ENCODE data around the gene MYOM3. TPM values are rescaled to one million over a fixed set of nuclear protein-coding genes. Genes with fewer than 3 reads are reported as not detected.

Gene MYOM3
- total RNA-seq, 3 donors from 2014 or later (not counting 1 experiment from before 2014, with no cell fraction given), result 0.08 TPM; not detected in 2

- TF ChIP-seq CTCF (IDR thresholded peaks at IDR 0.05), result no peak
- Mint-ChIP-seq H3K9me3 (no peaks in the 10 kb centered on the region), H3K27me3 (ENCODE audit: low read depth in 2 of 2) (peaks cover 0 to 11% of the 10 kb centered on the region in 2 donors), H3K36me3 (no peaks in the 10 kb centered on the region), H3K27ac (no peak overlapping the region), H3K4me1 (no peaks in the 10 kb centered on the region), H3K4me3 (no peak overlapping the region)
- no peak for ATAC-seq
- no peak for DNase-seq
- intact Hi-C loops (cut with micrococcal nuclease), result no loop called here
- H3K27me3 ChIP-seq (ENCODE audit: control insufficient read depth, insufficient read depth, low read length), result no peaks in the 10 kb centered on the region
- H3K9me3 ChIP-seq (ENCODE audit: control insufficient read depth, insufficient read depth, low read length), result no peaks in the 10 kb centered on the region
- H3K36me3 ChIP-seq (ENCODE audit: control insufficient read depth, insufficient read depth, low read length), result no peaks in the 10 kb centered on the region
- H3K27ac ChIP-seq (ENCODE audit: low read length), result no peak overlapping the region
- no peaks in the 10 kb centered on the region for H3K4me1 ChIP-seq (ENCODE audit: control insufficient read depth, insufficient read depth, low read length)
- no peak overlapping the region for H3K4me3 ChIP-seq (ENCODE audit: low read length)
- 85% methylated on average over 6 of the region's 6 CpGs for WGBS (ENCODE audit: insufficient coverage)
Observed at GRCh38 chr1:24157918-24158481, 46.1 kb upstream of the MYOM3 start.

- H3K4me1 Mint-ChIP-seq, result no peaks in the 10 kb centered on the region
- H3K27me3 ChIP-seq (ENCODE audit: control insufficient read depth, insufficient read depth, low read length), result no peaks in the 10 kb centered on the region
- intact Hi-C loops (cut with micrococcal nuclease), result no loop called here
- H3K27ac ChIP-seq (ENCODE audit: low read length), result no peak overlapping the region
- H3K27ac Mint-ChIP-seq, result no peak overlapping the region
- DNase-seq (no peak), ATAC-seq (no peak)
- H3K4me1 ChIP-seq (ENCODE audit: control insufficient read depth, insufficient read depth, low read length), result no peaks in the 10 kb centered on the region
- H3K36me3 ChIP-seq (ENCODE audit: control insufficient read depth, insufficient read depth, low read length), result no peaks in the 10 kb centered on the region
- TF ChIP-seq CTCF (IDR thresholded peaks at IDR 0.05), result no peak
- H3K4me3 ChIP-seq (ENCODE audit: low read length), result no peak overlapping the region
- no peak overlapping the region for H3K4me3 Mint-ChIP-seq
- 94% methylated on average over 18 of the region's 18 CpGs for WGBS (ENCODE audit: insufficient coverage)
- H3K9me3 ChIP-seq (ENCODE audit: control insufficient read depth, insufficient read depth, low read length), result no peaks in the 10 kb centered on the region
- H3K36me3 Mint-ChIP-seq, result no peaks in the 10 kb centered on the region
- no peaks in the 10 kb centered on the region for H3K9me3 Mint-ChIP-seq
- H3K27me3 Mint-ChIP-seq (ENCODE audit: low read depth in 2 of 2), result peaks cover 1 to 12% of the 10 kb centered on the region in 2 donors
Observed at GRCh38 chr1:24156542-24157260, 44.8 kb upstream of the MYOM3 start.

- peaks cover 2% of the 10 kb centered on the region for H3K27me3 ChIP-seq (ENCODE audit: control insufficient read depth, insufficient read depth, low read length)
- Mint-ChIP-seq H3K27me3 (ENCODE audit: low read depth in 2 of 2) (peaks cover 15 to 18% of the 10 kb centered on the region in 2 donors), H3K9me3 (no peaks in the 10 kb centered on the region), H3K4me1 (peaks cover 6 to 7% of the 10 kb centered on the region in 2 donors), H3K4me3 (no peak overlapping the region), H3K27ac (no peak overlapping the region), H3K36me3 (no peaks in the 10 kb centered on the region)
- H3K36me3 ChIP-seq (ENCODE audit: control insufficient read depth, insufficient read depth, low read length), result no peaks in the 10 kb centered on the region
- intact Hi-C loops (cut with micrococcal nuclease), result no loop called here
- DNase-seq (no peak), ATAC-seq (no peak)
- no peaks in the 10 kb centered on the region for H3K9me3 ChIP-seq (ENCODE audit: control insufficient read depth, insufficient read depth, low read length)
- no peak overlapping the region for H3K4me3 ChIP-seq (ENCODE audit: low read length)
- no peak for TF ChIP-seq CTCF (IDR thresholded peaks at IDR 0.05)
- 72% methylated on average over 11 of the region's 11 CpGs for WGBS (ENCODE audit: insufficient coverage)
- H3K4me1 ChIP-seq (ENCODE audit: control insufficient read depth, insufficient read depth, low read length), result peaks cover 6% of the 10 kb centered on the region
- H3K27ac ChIP-seq (ENCODE audit: low read length), result no peak overlapping the region
Observed at GRCh38 chr1:24155011-24155782, 43.3 kb upstream of the MYOM3 start.
